ENCODE results near the gene CACNA1C.

Gene CACNA1C

DNA sequence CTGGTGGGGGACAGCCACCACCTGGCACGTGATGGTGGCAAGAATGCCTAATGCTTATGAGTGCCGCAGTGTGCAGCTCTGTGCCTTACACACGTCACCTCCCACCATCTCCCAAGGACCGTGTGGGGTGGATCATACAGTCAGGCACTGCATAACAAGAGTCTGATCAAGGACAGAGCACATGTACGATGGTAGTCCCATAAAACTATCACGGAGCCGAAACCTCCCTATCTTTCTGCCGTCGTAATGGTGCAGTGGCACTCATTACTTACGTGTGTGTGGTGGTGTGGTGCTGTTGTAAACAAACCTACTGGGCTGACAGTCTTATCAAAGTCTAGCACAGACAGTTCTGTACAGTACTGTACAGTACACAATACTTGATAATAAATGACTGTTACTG, 89.3 kb downstream of the CACNA1C start:
- no peak for DNase-seq

DNA sequence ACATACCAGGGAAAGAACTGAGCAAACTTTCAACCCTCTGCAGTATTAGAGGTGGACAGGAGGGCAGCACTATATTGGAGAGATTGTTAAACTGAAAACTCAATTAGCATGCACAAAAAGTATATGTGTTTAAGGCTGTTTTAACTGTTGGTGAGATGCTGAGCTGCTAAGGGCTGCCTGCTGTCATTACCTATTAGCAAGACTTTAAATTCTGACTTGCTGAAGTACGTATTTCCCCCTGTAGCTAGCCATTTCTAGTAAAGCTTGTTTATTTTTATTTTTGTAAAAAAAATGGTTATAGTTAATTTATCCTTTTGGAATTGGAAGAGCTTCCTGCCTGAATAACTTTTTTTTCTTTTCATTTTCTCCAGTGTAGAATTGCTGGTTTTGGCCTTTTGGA, 92.2 kb downstream of the CACNA1C start:
- DNase-seq, result no peak

DNA sequence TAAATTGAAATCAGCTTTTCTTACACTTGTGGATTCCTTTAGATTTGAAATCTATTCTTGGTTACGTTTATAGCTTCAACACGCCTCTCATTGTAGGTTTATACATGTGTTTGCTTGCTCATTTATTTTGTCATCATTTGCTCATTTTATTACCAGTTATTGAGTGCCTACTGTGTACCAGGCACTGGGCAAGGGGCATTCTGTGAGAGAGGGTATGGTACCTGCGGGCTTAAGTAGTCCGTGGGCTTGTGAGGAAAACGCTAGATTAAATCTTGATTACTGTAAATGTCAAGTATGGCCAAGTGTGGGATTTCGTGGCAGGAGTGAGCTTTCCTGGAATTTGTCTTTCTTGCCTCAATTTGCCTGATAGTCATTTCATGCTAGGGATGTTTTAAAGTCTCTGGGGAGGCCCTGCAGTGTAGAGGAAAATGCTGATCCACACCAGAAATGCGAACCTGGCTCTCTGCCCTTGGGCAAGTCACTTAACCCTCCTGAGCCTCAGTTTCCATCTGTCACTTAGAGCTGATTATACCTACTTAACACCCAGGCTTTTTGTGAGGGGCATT, 92.7 kb downstream of the CACNA1C start:
- DNase-seq, result peak; percentile 15

DNA sequence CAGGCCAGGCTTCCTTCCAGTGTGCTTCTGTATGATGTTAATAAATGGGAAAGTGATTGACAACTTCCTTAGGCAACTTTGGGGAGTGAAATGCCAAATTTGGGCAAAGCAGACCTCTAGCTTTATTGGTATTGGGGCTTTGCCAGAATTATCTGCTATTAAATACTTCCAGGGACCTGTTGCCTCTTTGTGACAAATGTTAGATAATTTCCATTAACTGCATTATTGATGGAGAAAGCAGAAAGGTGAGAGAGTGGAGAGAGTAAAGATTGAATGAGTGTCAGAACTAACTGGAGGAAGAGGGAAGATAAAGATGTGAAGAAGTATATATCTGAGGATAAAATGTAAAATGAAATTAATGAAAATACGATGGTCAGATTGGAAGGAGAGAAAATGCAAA, 94.5 kb downstream of the CACNA1C start:
- DNase-seq, result no peak

DNA sequence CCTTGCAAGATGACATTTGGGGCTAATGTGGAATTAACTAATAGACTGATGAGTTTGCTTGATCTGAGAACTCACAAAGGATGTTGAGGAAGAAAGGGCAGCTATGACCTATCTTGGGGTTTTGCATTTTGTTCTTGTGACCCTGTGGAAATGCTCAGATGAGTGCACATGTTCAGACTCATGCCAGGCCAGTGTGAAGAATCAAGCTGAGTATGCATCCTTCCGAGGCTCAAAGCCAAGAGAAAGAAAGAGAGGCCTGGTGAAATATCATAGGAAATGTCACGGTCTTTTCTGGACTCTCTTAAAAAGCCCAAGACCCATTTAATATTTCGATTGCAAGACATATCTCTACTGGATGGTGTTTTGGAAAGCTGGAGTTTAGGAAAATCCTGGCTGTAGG, 96.3 kb downstream of the CACNA1C start:
- DNase-seq, result no peak

DNA sequence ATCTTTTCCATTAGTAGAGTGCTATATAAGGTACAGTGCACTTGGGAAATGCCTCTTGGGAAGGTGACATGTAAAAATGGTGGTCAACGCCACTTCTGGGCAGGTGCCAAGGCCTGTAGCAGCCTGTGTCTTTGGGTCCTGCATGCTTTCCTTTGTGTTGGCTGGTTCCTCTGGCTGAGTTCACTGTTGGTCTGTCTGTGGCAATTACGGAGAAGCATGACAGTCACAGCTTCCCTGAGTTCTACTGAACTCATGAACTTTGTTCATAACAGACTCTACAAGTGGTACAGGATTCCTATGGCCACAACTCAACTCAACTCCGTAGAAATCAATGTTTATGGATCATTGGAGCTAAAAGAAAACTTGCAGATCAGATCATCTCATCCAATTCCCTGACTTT, 98.0 kb downstream of the CACNA1C start:
- no peak for DNase-seq

DNA sequence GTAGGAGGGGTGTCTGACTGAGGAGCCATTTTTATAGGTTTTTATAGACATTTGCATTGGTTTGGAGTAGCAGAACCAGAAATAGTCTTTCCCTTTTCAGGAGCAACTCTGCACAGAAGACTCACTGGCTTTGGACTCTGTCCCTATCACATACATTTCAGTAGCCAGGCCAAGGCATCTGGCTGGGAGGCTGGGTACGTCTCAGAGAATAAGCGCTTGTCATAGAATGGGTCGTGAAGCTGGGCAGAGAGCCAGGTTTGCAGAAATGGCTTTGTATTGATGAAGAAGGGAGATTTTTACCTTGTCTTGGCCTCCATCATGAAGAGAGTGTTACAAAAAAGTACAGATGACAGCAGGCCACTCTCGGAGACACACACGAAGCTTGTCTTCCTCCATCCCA, 98.6 kb downstream of the CACNA1C start:
- no peak for DNase-seq

DNA sequence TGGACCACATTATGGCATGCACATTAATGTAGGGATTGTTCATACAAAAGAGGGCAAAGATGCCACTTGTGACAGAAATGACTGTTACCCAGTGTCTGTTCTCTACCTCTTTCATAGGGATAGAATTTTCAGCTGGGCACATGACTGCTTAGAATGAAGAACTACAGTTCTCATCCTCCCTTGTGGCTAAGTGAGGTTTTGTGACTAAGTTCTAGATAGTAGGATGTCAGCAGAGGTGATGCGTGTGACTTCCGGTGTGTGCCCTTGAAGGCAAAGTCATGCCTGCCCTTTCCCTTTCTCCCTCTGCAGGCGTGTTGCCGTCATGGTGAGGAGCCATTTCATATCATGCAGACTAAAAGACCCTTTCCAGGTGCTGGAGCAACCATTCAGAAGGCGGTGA, 99.3 kb downstream of the CACNA1C start:
- no peak for DNase-seq

DNA sequence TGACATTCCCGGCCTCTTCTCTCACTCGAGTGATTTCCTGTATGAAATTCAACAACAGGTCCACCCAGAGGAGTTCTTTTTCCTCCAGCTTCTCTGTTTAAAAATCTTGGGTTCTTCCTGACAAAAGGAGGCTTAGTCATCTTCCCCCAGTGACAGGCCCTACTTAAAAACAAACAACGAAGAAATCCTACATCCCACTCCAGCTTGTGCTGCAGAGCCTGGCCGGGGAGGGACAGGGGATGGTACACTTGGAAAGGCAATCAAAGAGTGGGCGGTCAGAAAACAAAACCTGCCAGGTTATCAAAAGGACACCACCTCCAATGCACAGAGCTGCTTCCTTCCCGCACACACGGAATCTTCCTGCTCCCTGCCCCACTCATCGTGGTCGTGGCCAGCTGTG, 101.3 kb downstream of the CACNA1C start:
- no peak for DNase-seq

DNA sequence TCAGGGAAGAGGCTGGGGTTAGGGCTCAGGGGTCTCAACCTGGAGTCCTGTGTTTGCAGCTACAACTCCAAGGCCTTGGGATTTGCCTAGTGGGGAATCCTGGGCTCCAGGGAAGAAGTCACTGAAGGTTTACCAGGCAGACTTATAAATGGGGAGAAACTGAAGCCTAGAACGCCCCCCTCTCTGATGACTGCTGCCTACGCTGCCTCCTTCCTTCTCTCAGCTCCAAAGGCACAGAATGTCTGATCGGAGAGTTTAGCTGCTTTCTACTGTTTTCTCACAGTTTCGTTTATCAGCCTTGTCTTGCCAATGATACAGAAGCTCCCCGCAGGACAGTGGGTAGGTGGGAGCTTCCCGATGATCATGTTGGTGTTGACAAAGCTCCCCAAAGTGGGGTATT, 101.7 kb downstream of the CACNA1C start:
- DNase-seq, result no peak

DNA sequence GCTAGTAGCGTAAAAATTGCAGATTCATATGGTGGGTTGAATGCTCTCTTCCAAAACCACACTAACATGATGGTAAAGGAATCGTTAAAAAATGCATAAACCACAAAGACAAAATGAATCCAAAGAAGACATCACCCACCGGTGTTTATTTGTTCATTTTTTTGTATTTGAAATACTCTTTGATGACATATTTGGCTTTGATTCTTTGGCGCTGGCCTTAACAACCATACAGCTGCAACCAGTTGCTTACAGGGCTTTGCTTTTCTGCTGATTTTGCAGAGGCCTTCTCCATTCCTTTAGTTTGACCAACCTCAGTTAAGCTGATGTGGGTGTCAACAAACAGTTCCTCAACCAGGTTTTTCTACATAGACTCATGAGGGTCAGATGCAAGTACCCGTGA, 103.5 kb downstream of the CACNA1C start:
- DNase-seq, result no peak

DNA sequence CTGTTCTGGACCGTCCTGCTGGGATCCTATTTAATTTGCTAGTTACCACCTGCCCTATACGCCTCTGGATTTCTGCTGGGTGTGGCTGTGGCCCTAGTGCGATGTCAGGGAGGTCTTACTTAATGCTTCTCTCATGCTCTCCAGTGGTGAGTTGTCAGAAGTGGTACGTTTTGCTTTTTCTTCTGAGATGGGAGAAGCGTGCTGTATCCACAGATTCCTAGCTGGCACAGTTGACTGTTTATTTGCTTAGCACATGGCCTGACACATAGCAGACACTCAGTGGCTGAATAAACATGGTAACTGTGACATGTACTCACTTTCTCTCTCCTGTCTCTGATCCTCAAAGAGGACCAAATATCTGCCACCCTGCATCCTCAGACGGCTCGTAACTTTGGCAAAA, 107.3 kb downstream of the CACNA1C start:
- DNase-seq, result peak; percentile 88

DNA sequence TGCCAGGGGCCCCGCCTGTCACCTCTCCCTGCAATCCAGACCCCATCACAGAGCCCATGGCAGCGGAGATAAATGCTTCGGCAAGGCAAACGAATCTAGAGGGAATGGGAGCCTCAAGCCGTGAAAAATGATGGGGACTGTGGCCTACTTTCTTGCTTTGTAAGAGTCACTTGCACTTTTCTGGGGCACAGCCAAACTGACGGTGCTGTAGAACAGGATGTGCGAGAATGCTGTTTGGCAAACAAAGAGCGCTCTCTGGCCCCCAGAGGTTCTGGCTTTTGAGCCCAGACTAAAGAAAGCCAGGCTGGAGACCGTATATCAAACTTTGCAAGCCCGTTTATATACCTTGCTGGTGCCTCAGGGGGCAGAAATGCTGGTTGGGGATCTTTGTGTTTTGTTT, 108.7 kb downstream of the CACNA1C start:
- no peak for DNase-seq

DNA sequence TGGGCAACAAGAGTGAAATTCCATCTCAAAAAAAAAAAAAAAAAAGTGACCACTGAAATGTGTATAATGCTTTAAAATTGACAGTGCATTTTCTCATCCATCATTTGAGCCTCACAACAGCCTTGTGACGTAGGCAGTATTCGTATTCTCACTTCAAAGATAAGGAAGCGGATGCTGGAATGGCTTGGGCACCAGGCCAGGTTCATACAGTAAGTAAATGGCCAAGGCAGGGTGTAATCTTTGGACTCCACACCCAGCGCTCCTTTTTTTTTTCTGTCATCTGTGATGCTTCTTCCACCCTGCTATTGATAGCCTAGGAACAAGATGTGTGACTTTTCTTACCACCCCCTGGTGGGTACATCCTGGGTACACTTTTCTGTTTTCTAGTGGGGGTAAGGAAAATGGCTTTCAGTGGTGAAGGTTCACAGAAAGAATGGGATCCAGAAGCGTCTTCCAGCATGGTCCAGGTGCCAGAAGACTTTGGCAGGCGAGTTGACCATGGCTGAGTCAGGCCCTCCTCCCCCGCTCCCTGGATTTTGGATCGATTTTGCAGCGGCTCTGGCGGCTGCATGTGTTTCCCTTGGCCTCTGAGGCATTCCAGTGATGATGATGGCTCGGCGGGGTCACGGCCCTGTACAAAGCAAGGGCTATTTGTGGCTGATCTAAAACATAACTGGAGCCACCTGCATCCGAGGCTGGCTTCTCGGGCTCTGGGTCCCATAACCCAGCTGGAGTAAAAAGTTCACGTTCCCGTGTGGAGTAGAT, 110.6 kb downstream of the CACNA1C start:
- no peak for DNase-seq

DNA sequence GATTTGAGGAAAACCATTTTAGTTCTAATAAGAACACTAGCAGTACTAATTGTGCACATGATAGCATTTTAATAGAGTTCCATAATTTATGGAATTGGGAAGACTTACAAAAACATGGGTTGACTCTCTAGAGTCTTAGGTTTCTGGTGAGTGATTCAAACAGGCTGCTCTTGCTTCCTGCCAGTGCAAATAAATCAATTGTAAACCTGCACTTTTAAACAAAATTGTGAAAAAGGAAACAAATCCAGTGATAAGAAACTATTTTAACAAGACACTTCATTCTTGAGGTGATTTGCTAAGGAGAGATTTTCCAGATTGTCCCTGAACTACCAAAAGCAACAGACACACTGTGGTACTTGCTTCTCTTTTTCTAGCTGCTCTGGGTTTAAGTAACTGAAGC, 112.2 kb downstream of the CACNA1C start:
- no peak for DNase-seq

DNA sequence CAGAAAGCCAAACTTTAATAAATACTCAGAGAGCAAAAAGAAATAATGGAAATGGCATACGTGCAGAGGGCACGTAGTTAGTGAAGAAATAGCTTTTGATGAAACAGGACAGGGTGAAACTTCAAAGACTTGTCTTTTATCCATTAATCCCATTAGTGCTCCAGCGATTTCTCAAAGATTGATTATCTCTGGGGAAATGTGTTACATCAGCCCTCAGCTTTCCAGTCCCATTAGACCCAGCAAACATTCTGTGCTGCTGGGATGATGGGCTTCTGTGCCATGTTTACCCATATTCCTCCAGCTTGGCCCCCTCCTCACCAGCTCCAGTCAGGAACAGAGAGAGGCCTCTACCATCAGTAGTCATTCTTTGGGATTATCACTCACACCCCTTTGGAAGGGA, 113.1 kb downstream of the CACNA1C start:
- no peak for DNase-seq

DNA sequence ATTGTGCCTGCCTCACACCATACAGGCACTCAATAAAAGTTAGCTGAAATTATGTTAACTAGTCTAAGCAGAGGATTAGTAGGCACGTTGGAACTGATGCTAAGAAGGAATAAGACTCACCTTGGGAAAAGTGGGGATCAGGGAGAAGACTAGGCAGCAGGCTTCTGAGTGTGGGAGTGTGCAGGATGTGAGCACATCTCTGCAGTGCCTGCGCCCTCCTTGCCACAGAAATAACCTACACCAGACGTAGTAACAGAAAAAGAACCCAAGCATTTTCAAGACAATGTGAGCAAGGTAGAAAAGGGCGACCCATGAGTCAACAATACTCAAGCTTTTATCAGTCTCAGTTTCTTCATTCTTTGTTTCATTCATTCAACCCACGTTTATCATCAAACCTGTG, 113.9 kb downstream of the CACNA1C start:
- DNase-seq, result no peak

DNA sequence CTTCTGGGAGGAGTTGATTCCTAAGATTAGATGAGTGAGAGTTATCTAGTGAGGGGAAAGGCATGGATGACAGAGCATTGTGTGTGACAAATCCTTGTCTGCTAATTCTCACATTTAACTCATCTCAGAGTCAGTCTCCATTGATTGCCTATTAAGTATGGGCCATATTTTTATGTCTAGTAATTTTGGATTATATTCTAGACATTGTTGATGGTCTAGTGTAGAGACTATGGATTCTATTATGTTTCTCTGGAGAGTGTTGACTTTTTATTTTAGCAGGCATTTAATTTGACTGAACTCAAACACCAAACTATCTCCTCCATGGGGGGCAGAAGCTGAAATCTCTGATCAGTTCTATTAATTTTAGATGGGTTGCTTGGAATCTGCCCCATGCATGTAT, 114.4 kb downstream of the CACNA1C start:
- DNase-seq, result no peak

DNA sequence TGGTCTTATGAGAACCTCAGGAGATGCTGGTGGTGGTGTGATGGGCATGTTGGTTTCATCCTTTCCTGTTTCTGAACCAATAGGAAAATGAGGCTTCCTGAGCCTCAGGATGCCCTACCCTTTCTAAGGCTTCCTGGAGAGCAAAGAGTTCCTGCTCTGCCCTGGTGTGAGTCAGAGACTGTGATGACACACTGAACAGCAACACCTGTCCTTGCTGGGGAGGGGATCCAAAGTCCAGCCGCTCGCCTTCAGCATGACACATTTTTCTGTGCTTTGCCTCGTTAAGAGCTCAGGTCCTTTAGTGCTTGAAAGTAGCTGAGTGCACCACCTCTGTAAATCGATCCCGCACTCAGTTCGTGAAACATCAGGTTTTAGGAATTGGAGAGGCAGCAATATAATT, 116.0 kb downstream of the CACNA1C start:
- DNase-seq, result no peak

DNA sequence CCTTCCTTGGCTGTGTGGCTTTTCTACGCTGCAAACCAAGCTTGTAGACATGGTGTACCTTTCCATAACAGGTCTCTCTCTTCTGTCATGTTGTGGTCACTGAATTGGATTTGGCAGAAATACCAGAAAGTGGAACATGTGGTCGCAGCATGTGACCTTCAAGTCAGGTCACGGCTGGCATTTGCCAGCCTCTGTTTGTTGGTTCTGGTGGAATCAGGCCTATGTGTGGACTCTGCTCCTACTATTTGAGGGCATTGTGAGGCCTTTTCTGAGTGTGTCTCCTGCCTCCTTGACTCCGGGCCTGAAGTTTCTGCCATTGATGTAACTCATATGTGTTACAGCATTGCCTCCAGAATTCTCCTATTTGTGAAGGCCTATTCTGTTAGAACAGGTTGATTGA, 116.7 kb downstream of the CACNA1C start:
- no peak for DNase-seq

DNA sequence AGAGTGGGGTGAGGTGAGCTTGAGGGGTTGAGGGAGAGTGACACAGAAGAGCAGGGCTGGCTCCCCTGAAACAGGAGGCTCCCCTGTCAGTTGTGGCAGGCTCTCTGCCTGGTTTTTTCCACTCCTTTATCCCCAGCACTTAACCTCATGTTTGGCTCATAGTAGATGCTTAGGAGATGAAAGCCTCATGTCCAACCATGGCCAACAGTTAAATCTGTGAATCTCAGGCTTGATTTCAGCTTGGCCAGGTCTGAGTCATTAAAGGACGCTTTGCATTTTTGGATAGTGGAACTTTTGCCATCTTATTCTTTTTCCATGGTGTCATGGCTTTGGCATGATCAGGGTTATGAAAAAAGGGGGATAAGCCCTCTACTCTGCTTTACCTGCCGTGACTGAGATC, 117.2 kb downstream of the CACNA1C start:
- no peak for DNase-seq

DNA sequence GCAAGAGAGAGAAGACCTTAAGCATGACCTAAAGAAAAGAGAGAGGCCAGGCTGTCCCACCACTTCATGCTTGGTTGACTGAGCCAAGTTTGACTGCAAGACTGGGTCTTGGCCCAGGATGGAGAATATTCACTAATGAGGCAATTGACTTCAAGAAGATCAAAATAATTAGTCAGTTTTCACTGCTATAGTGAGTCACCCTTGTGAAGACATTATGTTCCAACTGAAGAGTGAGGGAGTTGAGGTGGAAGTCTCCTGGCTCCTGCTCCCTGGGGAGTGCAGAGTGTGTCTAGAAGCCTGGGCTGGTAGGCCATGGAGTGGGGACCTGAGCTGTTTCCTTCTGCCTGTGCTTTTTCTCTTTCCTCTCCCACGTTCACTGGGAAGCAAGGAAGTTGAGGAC, 117.6 kb downstream of the CACNA1C start:
- DNase-seq, result no peak

DNA sequence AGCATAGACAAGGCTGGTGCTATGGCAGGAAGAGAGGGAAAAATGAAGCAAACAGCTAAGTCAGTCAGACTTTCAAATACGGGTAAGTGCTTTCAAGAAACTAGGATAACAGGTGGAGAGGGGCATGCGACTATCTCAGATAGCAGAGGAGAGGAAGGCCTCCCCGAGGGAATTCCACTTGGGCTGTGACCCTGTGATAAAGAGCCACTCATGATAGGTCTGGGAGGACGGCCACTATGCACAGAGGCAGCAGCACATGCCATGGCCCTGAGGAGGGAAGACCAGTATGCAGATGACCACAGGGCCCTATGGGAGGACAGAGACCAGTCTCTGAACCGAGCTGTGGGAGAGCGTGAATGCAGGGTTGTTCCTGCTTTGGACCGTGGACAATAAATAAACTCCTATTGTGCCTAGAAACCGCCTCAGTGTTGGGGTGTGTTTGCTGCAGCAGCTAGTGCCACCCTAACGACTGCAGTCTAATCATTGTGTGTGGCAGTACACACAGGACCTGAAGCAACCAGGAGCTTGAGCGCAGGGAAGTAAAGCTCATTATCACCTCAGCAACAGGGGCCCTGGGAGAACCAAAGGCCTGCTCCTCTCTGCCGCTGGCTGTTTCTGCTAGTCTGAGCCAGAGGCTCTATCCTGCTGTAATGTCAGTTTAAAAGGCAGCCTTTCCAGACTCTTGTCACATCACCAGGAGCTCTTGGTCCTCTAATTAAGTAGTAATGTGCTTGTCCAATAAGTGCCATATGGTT, 119.1 kb downstream of the CACNA1C start:
- DNase-seq, result no peak

DNA sequence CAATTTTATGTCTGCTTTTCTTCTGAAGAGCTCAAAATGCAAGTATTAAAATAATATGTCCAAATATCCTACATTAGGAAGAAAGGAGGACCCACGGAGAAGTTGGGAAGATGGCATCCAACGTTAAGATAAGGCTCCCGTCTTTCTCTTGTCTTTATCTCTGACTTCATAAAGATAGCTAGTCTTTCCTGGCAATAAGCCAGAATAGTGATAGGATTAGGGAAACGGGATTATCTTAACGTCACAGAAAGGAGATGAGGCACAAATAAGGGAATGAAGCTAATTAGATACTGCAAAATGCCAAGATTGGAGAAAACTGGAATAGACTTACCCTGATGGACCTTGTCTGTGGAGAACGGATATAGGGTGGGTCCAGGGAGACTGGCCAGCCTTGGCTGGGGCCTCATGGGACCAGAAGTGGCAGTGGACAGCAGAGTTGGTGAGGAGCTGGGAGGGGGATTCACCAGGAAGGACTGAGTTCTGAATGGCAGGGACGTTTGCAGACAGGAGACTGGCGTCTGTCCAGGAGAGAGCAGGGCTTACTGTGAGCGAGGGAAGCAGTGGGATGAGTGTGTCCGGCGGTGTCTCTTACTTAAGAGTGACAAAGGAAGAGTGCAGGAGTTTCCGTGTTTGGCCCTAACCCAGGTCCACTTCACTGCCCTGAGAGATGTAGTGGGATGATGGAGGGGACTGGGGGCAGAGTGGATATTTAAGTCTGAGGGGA, 119.9 kb downstream of the CACNA1C start:
- no peak for DNase-seq
